Thyroid gland (tissue), 4 donors: ENCODE measurements around the gene SLX9. TPM values are rescaled to one million over a fixed set of nuclear protein-coding genes. Genes with fewer than 3 reads are reported as not detected.

Experiments
- DNase-seq, 2 donors: peaks; one replicate each; pipeline ENCODE4 v3.0.0-alpha.2; 2019
- H3K27ac ChIP-seq, 3 donors: fragments of 200-600 bp; sonication (generic); 1 replicate in 2 of 3; 2 replicates in 1 of 3; pipeline ENCODE4 v1.5.1; 2016 to 2019; ENCODE audit warnings: mild to moderate bottlenecking in 1 of 3, moderate library complexity in 1 of 3
- H3K27me3 ChIP-seq: fragments of 200-600 bp; sonication (generic); one replicate; pipeline ENCODE4 v1.5.1; 2019
- H3K36me3 ChIP-seq, 2 donors: fragments of 200-600 bp; sonication (generic); one replicate each; pipeline ENCODE4 v1.5.1; 2016 to 2019
- H3K4me1 ChIP-seq, 2 donors: fragments of 200-600 bp; sonication (generic); one replicate each; pipeline ENCODE4 v1.5.1; 2017 to 2019
- H3K4me3 ChIP-seq, 3 donors: fragments of 200-600 bp; sonication (generic); replicated peaks in 1 of 3; 1 replicate in 2 of 3; 2 replicates in 1 of 3; pipeline ENCODE4 v1.5.1; 2016; ENCODE audit warnings: mild to moderate bottlenecking in 1 of 3
- H3K9me3 ChIP-seq: fragments of 200-600 bp; sonication (generic); one replicate; pipeline ENCODE4 v1.5.1; 2017
- CTCF ChIP-seq, 6 experiments: fragments of 200-600 bp in 3 of 6; fragments of 450-650 bp in 3 of 6; sonication (generic) in 3 of 6; IDR thresholded peaks; one replicate each; pipeline ENCODE4 v1.5.1; 2016 to 2019; ENCODE audit warnings: antibody characterized with exemption in 6 of 6, mild to moderate bottlenecking in 2 of 6, inconsistent platforms in 1 of 6, moderate library complexity in 1 of 6
- POLR2A ChIP-seq, 2 donors: fragments of 450-650 bp; IDR thresholded peaks; one replicate each; pipeline ENCODE4 v1.6.1; 2017; ENCODE audit warnings: antibody characterized with exemption in 2 of 2, mild to moderate bottlenecking in 2 of 2, moderate library complexity in 1 of 2
- WGBS, 2 donors: methylation state at CpG; one replicate each; pipeline ENCODE4 v1.1.5; 2017; 5-methylcytosine and 5-hydroxymethylcytosine counted together
- intact Hi-C: fragments of 100-400 bp; cut with DNase I; formaldehyde crosslinking; loops from one replicate; pipeline ENCODE4 v1.15.1; 2023
- total RNA-seq, 4 donors: library from RNA; depleted of rRNA; stranded (reverse); fragments of >200 nt; gene quantifications; one replicate each; pipeline ENCODE4 v1.2.3, GENCODE V29; 2016

The SLX9 gene
- total RNA-seq, 4 donors from 2014 or later: 4.8 to 19.1 (median 11.2) TPM

GRCh38 chr21:45004059-45004422, 64.2 kb downstream of the SLX9 start:
- TF ChIP-seq POLR2A (IDR thresholded peaks at IDR 0.05) (no peak), CTCF (IDR thresholded peaks at IDR 0.05) (no peak)
- Histone ChIP-seq H3K4me1 (peaks cover 0 to 6% of the 10 kb centered on the region in 2 donors), H3K27ac (no peak overlapping the region), H3K4me3 (no peak overlapping the region), H3K9me3 (no peaks in the 10 kb centered on the region), H3K36me3 (no peaks in the 10 kb centered on the region), H3K27me3 (no peaks in the 10 kb centered on the region)
- intact Hi-C loops: no loop called here
- DNase-seq: no peak
- 90 to 93% methylated on average over 4 to 8 of the region's 8 CpGs for WGBS, 2 donors

- Histone ChIP-seq H3K4me1 (peaks cover 0 to 6% of the 10 kb centered on the region in 2 donors), H3K27me3 (no peaks in the 10 kb centered on the region), H3K4me3 (no peak overlapping the region), H3K27ac (no peak overlapping the region), H3K9me3 (no peaks in the 10 kb centered on the region), H3K36me3 (no peaks in the 10 kb centered on the region)
- DNase-seq: no peak
- intact Hi-C loops: no loop called here
- no peak for TF ChIP-seq POLR2A (IDR thresholded peaks at IDR 0.05)
- no peak for TF ChIP-seq CTCF (IDR thresholded peaks at IDR 0.05)
- WGBS, 2 donors: 92 to 95% methylated on average over 34 to 40 of the region's 40 CpGs
Observed at GRCh38 chr21:45004481-45005247, 64.8 kb downstream of the SLX9 start.

- no peak overlapping the region for H3K4me3 ChIP-seq
- WGBS, 2 donors: 88 to 89% methylated on average over 9 of the region's 9 CpGs
- no peaks in the 10 kb centered on the region for H3K9me3 ChIP-seq
- TF ChIP-seq POLR2A (IDR thresholded peaks at IDR 0.05) (no peak), CTCF (IDR thresholded peaks at IDR 0.05) (no peak)
- intact Hi-C loops: no loop called here
- H3K27me3 ChIP-seq: no peaks in the 10 kb centered on the region
- no peak overlapping the region for H3K27ac ChIP-seq
- H3K36me3 ChIP-seq: no peaks in the 10 kb centered on the region
- no peak for DNase-seq
- no peaks in the 10 kb centered on the region for H3K4me1 ChIP-seq
Observed at GRCh38 chr21:45006536-45007095, 66.8 kb downstream of the SLX9 start.

- Histone ChIP-seq H3K4me3 (no peak overlapping the region), H3K27me3 (no peaks in the 10 kb centered on the region), H3K27ac (no peak overlapping the region), H3K36me3 (no peaks in the 10 kb centered on the region), H3K9me3 (no peaks in the 10 kb centered on the region), H3K4me1 (peaks cover 0 to 10% of the 10 kb centered on the region in 2 donors)
- 92 to 94% methylated on average over 5 of the region's 5 CpGs for WGBS, 2 donors
- no peak for TF ChIP-seq POLR2A (IDR thresholded peaks at IDR 0.05)
- no peak for TF ChIP-seq CTCF (IDR thresholded peaks at IDR 0.05)
- no peak for DNase-seq
- intact Hi-C loops: no loop called here
Observed at GRCh38 chr21:45009616-45010015, 69.8 kb downstream of the SLX9 start.

GRCh38 chr21:45010096-45010495, 70.3 kb downstream of the SLX9 start:
- no peak for DNase-seq
- WGBS, 2 donors: 83 to 84% methylated on average over 3 of the region's 3 CpGs
- TF ChIP-seq CTCF (IDR thresholded peaks at IDR 0.05) (no peak), POLR2A (IDR thresholded peaks at IDR 0.05) (no peak)
- H3K9me3 ChIP-seq: no peaks in the 10 kb centered on the region
- intact Hi-C loops: no loop called here
- no peak overlapping the region for H3K27ac ChIP-seq
- H3K4me1 ChIP-seq: peaks cover 0 to 10% of the 10 kb centered on the region in 2 donors
- H3K4me3 ChIP-seq: no peak overlapping the region
- H3K27me3 ChIP-seq: no peaks in the 10 kb centered on the region
- no peaks in the 10 kb centered on the region for H3K36me3 ChIP-seq
